ENCODE data around the gene SLC27A1.
"Not testable (repeated sequence)": the region's sequence is repeated elsewhere in the genome, so short reads cannot be mapped to it uniquely, and the experiment has no call there.

Gene SLC27A1

DNA sequence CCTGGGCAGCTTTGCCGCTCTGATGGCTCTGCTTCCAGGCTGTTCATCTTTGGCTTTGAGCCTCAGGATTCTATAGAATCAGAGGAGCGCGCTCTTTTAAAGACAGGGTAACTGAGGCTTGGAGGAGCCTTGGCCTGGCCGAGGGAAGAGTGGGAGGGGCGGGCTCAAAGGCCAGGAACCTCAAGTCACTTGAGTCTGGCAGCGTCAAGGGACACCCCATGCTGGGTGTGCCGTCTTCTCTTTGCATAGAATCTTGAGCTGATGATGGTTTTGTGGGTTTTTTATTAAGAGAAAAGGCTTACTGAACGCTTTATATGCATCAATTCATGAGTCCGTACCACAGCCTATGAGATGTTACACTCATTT is 42.2 kb downstream of the SLC27A1 start:
- no peak for DNase-seq

DNA sequence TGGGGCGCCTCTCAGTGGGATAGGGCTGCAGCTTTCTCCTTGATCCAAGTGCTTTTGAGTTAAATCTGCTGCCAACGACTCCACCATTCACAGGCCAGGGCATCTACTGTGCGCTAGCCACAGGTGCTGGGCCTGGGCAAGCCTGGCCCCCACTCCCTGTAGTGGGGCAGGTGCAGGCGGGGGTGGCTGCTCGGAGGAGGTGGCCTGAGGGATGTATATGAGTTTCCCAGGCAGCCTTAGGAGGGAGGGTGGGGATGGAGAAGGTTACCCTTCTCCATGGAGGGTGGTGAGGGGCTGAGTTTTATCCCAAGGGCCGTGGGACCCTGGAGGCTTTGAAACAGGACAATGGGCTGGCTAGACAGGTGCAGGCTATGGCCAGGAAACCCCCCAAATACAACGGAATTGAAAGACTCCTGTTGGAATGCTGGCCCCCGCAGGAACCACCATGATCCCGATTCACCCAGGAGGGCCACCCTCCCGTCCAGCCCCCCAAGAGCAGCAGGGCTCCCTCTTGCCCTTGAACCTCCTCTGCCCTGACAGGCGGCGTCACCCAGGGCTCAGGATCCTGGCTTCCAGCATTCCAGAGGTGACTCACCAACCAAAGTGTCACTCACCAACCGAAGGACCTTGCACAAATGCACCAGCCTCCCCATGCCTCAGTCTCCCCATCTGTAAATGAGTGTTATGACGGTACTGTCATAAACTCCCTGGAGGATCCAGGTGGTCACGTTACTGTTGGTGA is 45.3 kb downstream of the SLC27A1 start:
- no peak for DNase-seq

DNA sequence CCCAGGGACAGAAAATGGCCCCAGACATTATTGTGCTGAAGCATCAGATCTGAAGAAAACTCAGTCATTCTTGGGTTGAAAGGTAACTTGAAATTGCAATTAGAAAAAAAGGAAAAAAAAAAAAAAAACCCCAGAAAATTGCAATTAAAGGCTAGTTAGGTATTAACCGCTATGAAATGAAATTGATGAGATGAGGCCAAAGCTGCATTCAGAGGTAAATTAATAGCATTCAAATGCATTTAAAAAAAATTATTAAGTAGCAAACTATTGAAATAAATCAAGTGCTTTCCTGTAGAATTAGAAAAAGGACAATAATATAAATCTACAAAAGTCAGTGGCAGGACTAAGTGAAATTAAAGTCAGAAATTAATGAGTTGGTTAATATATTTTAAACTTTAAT is 47.6 kb downstream of the SLC27A1 start:
- no peak for DNase-seq

DNA sequence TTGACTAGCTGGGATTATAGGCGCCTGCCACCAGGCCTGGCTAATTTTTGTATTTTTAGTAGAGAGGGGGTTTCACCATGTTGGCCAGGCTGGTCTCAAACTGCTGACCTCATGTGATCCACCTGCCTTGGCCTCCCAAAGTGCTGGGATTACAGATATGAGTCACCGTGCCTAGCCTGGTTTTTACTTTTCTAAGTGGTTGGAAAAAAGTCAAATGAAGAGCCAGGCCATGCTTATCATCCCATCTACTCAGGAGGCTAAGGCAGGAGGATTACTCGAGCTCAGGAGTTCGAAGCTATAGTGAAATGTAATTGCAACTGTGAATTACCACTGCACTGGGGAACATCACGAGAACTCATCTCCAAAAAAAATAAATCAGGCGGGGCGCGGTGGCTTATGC is 48.3 kb downstream of the SLC27A1 start:
- DNase-seq: not testable (repeated sequence)

DNA sequence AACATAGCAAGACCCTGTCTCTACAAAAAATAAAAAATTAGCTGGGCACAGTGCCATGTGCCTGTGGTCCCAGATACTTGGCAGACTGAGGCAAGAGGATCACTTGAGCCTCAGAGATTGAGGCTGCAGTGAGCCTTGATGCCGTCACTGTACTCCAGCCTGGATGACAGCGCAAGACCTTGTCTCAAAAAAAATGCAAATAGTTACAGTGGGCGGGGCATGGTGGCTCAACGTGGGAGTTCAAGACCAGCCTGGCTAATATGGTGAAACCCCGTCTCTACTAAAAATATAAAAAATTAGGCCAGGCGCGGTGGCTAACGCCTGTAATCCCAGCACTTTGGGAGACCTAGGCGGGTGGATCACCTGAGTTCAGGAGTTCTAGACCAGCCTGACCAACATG is 49.6 kb downstream of the SLC27A1 start:
- no peak for DNase-seq

DNA sequence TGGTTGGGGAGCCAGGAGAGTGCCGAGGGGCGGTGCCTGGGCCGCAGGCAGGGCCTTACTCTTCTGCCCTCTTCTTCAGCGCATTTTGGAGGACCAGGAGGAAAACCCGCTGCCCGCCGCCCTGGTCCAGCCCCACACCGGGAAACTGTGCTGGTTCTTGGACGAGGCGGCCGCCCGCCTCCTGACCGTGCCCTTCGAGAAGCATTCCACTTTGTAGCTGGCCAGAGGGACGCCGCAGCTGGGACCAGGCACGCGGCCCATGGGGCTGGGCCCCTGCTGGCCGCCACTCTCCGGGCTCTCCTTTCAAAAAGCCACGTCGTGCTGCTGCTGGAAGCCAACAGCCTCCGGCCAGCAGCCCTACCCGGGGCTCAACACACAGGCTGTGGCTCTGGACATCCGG is 50.5 kb downstream of the SLC27A1 start:
- no peak for DNase-seq

DNA sequence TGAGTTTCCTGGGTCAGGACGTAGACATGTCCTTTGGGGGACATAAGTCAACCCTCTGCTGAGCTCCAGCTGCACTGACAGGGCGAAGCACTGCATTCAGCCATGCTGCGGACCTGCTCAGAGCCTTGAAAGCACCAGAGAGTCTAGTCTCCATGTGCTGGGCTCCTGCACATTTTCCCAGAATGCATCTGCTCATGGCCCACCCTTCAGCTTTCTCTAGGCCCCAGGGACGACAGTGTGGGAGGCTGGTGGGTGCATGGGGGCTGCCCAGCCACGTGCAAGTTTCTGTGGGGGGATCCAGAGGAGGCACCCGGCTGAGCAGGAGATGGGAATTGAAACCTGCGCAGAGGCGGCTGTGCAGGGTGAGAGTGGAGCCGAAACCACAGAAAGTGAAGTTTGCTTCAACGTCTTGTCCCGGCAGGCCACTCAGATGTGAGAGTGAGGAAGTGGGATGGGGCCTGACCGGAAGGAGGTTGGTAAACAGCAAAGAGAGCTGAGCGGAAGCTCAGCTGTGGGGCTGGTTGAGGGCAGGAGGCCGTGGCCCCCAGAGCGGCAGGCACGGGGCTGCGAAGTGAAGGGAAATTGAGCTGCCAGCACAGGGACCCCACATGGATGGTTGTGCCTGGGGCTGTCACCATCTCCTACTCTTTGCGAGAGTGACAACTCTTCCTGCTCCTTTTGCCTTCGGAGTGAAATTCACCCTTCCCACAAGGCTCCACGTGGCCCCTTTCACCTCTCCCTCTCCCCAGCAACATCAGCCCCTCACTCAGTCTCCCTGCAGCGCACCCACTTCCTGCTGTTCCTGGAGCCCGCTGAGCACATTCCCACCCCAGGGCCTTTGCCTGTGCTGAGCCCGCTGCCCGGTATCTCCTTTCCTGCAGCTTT is 52.9 kb downstream of the SLC27A1 start:
- peak; percentile 36 for DNase-seq

DNA sequence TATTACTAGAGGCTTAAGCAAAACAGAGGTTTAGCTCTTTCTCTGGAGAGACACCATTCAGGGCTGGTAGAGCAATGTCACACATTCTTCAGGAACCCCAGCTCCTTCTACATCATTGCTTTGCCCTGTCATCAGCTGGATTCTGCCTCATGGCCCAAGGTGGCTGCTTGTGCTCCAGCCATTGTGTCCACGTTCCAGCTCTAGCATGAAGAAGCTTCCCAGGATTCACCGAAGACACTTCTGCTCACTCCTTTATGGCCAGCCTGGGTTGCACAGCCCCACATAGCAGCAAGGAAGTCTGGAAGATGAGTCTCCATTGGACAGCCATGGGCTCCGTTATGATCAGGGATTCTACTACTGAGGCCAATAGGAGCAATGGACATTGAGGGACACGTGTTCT is 54.3 kb downstream of the SLC27A1 start:
- no peak for DNase-seq

DNA sequence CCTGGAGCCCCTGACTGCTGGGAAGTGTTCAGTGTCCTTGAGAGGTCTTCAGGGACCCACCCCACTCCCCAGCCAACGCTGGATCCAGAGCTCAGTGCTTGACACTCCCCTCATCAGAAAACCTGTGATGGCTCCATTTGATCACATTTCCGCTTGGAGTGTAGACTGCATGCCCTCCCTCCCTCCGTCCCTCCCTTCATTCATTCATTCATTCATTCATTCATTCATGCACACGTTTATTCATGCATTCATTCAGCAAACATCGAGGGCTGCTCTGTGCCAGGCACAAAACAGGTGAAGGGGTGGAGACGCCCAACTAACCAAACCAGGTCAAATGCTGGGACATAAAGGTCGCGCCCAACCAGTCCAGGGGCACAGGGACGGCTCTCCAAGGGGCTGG is 54.8 kb downstream of the SLC27A1 start:
- DNase-seq: no peak

DNA sequence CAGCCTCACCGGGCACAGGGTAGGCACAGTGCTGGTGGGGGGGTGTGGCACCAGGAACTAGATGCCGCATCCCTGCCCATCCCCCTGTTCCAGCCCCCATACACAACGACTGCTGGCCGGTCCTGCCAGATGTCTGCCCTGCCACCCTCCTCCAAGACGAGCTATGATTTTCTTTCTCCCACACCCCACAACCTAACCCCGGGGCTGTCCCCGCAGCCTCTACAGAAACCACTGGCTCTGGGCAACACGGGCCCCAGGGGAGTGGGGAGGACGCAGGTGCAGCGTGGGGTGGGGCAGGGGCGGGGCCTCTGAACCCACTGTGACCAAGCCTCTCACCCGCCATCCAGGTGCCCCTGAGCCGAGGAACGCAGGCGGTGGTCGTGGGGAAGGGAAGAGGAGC is 56.6 kb downstream of the SLC27A1 start:
- no peak for DNase-seq

DNA sequence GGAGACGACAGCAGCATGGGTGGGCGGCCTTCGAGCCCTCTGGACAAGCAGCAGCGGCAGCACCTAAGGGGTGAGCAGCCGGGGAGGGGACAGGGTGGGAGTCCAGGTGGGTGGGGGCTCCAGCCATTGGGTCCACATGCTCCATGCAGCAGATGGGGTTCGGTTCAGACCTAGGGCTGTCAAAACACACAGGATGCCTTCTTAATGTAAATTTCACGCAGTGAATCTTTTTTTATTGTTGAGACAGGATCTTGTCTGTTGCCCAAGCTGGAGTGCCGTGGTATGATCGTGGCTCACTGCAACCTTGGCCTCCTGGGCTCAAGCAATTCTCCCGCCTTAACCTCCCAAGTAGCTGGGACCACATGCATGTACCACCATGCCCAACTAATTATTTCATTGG is 57.0 kb downstream of the SLC27A1 start:
- no peak for DNase-seq

DNA sequence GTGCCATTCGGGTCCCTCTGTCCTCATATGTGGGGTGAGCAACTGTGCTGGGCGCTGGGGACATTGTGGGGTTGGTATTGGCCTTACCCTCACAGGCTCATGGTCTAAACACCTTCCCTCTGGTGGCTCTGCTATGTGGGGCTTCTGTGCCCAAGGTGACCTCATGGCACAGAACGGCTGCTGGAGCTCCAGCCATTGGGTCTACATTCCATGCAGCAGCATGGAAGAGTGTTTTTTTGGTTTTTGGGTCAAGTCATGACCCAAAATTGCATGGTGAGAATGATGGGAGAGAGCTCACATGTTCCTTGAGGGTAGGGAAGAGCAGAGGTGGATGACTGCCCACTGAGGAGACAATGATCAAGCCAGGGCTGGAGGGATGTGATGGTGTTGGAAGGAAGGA is 58.3 kb downstream of the SLC27A1 start:
- DNase-seq: no peak

DNA sequence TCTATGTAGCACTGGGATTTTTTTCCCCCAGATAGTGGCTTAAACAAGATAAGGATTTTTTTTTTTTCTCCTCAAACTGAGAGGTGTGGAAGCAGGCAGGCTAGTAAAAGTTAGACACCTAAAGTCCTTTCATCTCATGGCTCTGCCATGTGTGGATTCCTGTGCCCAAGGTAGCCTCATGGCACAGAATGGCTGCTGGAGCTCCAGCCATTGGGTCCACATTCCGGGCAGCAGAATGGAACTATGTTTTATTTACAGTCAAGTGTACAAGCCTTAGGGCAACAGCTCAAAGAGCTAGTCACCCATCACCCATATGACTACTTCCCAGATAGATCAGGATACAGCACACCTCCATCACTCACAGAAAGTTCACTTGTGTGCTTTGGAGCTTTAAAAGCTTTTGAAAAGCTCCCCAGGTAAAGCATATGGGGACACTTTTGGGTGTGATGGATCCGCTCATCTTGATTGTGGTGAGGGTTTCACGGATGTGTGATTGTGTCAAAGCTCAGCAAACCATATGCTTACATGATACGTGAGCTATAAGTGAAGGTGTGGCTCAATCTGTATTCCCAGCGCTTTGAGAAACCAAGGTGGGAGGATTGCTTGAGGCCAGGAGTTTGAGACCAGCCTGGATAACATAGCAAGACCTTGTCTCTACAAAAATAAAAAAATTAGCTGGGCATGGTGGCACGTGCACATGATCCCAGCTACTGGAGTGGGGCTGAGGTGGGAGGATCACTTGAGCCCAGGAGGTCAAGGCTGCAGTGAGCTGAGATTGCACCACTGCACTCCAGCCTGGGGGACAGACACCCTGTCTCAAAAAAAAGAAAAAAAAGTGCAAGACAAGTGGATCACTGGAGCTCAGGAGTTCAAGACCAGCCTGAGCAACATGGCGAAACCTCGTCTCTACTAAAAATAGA is 59.2 kb downstream of the SLC27A1 start:
- no peak for DNase-seq

DNA sequence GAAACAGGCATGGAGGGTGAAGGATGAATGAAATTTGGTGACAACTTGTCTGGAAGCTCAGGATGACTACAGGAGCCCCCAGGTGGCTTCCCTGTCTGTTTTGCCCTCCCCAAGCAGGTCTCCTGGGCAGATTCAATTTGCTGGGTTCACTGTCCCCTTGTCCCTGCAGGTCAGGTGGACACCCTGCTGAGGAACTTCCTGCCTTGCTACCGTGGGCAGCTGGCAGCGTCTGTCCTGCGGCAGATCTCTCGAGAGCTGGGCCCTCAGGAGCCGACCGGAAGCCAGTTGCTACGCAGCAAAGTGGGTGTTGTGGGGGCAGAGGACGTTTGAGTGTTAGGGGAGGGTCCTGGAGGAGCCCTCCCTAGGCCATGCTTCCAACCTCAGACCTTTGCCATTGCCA is 60.3 kb downstream of the SLC27A1 start:
- DNase-seq: no peak

DNA sequence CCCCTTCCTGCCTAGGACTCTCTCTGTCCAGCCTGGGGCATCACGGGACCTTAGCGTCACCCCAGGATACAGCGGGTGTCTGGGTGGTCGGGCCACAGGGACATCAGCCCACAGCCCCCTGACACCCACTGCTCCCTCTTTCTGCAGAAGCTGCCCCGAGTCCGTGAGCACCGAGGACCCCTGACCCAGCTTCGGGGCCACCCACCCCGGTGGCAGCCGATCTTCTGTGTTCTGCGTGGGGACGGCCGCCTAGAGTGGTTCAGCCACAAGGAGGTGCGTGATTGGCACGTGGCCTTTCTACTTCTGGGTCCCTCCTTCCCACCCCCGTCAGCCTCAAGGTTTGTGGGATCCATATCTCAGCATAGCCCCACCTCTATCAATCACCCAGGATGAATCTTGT is 61.8 kb downstream of the SLC27A1 start:
- DNase-seq: no peak

DNA sequence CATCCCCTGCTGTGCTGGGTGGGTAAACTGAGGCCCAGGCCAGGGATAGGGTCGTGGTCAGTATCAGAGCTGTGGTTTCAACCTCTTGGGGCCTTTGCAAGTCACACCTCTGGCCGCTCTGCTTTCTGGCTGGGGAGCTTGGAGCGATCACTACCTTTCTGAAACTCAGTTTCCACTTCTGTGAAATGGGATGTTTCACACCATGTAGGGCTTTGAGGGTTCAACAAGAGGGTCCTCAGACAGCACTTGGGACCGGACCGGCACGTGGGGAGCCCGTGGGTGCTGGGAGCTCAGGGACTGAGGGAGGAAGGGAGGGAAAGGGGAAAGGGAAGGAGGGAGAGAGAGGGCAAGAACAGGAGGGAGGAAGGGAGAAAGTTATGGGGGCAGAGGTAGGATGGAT is 62.2 kb downstream of the SLC27A1 start:
- no peak for DNase-seq

DNA sequence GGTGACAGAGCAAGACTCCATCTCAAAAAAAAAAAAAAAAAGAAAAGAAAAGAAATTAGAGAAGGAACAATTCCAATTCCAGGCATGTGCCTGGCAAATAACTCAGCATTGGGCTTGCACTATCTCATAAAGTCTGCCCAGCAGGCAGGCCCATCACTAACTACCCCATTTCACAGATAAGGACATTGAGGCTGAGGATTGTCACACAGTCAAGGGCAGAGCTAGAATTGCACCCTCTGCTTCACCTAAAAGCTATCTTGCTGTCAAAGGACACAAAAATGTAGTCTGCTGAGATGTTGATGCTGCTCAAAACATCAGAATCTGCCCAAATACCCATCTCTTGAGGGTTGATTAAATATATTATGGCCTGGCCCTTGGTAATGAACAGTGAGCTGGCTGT is 64.4 kb downstream of the SLC27A1 start:
- DNase-seq: no peak

DNA sequence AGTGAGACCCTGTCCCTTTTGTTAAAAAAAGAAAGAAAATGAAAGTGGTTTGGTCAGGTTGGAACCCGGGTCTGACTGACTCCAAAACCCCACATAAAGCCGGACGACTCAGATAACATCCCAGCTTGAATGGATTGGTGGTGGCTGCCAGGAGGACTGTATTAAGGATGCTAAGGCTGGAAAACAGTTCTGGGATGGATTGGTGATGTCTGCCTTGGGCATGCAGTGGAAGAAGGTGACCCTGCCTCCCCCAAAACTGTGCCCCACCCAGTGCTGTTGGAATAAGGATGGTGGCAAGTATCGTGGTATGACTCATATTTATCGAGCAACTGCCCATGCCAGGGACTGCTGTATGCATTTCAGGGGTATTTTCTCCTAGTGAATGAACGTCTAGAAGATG is 66.6 kb downstream of the SLC27A1 start:
- no peak for DNase-seq

DNA sequence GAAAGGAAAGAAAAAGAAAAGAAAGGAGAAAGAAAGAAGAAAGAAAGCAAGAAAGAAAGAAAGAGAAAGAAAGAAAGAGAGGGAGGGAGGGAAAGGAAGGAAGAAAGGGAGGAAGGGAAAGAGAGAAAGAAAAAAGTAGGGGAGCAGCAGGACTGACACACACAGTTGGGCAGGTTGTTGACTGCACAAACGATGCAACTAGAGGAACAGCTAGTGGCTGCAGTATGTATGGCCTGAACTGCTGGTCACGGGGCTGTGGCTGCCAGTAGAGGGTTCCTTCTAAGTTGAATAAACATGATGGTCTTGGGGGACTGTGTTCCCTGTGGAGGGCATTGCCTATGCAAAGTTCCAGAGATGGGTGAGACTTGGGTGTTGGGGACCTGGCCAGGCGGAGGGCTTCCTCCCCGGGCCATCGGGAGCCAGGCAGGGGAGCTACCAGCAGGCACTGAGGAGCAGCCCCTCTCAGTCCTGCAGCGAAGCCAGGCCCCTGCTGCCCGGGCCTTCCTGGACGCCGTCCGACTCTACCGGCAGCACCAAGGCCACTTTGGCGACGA is 68.4 kb downstream of the SLC27A1 start:
- DNase-seq: no peak

DNA sequence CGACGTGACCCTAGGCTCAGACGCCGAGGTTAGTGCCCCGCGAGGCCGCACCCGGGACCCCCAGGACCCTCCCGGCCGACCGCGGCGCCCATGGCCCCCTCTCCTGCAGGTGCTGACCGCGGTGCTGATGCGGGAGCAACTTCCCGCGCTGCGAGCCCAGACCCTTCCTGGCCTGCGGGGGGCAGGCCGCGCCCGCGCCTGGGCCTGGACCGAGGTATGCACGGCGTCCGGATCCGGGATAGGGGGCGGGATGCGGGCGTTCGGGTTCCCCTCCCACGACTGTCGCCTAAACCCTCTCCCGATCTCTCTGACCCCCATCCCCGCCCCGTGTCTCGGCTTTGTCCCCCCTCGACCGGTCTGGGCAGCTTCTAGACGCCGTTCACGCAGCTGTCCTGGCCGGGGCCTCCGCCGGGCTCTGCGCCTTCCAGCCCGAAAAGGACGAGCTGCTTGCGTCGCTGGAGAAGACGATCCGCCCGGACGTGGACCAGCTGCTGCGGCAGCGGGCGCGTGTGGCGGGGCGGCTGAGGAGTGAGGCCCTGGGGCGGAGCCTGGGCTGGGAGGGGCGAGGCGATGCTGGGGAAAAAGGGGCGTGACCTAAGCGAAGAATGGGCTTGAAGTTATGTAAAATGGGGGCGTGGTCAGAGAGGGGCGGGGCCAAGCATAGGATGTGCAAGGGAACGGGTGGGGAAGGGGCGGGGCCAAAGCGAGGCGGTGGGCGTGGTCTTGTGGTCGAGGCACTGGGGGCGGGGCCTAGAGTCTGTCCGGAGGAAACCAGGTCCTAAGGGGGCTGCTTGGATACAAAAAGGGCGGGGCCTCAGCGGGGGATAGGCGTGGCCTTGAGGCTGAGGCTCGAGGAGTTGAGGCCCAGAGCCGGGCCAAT is 69.2 kb downstream of the SLC27A1 start:
- peak; percentile 88 for DNase-seq

DNA sequence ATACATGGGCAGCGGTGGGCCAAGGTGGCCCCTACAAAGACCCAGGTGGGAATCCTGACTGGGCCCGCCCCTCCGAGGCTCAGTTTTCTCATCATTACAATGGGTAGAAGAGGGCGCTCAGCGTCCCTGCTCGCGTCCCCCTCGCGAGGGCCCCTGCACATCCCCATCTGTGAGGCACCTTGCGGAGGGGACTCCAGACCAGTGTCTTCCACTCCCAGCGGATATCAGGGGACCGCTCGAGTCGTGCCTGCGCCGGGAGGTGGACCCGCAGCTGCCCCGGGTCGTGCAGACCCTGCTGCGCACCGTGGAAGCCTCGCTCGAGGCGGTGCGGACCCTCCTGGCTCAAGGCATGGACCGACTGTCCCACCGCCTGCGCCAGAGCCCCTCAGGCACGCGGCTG is 69.8 kb downstream of the SLC27A1 start:
- DNase-seq: no peak

DNA sequence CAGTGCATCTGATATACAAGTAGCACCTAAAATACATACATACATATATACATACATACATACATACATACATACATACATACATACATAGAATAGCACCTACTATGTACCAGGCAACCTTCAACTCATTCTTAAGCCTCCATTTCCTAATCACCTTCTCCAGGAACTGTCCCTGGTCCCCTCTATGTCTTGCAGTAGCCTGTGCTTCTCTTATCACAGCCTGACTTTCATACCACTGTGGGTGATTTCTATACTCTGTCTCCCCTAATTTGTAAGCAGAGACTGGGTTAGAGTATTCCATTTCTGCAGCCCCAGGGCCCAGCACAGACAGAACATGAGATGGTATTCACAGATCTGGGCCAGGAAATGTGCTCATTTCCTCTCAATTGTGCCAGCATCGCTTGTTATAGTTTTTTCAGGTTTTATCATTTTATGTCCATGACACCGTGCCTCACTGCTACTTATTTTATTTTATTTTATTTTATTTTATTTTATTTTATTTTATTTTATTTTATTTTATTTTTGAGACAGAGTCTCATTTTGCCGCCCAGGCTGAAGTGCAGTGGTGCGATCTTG is 70.9 kb downstream of the SLC27A1 start:
- no peak for DNase-seq
